ENCODE results near the gene CD34.

Gene CD34

DNA sequence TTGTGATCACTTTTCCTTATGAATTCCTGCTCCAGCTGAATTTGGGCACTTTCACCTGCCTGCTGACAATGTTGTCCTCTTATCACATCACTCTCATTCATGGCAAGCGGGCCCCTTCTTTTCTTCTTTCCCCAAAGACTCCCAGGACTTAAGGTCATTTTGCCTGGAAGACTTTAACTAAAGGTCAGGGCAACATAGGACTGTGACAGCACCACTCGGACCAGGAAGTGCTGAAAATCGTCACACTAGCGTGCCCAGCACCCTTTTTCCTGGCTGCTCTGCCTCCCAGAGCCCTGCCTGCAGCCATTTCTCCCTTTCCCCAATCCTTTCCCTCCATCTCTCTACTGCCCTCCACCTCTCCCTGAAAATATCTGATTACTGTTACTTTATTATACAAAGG lies 35.4 kb downstream of the CD34 start:
- DNase-seq (ENCODE audit: low spot score) = no peak

- no peak for DNase-seq (ENCODE audit: low spot score)
Measured at GRCh38 chr1:207873055-207873890, 37.7 kb downstream of the CD34 start.

GRCh38 chr1:207872621-207873020 lies 38.3 kb downstream of the CD34 start:
- no peak for DNase-seq (ENCODE audit: low spot score)

DNA sequence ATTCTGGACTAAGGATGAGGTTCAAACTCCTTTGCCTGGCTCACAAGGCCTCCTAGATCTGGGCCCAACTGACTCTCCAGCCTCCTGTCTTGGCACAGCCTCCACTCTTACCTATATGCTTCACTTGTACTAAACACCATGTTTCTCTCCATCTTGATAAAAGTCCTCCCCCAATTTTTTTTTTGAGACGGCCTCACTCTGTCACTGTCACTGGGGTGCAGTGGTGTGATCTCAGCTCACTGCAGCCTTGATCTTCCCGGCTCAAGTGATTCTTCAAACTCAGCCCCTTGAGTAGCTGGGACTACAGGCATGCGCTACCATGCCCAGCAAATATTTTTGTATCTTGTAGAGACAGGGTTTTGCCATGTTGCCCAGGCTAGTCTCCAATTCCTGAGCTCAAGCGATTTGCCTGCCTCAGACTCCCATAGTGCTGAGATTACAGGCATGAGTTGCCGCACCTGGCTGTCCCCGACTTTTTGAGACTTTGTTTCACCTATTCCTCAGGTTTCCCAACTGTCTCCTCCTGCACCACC lies 39.7 kb downstream of the CD34 start:
- no peak for DNase-seq (ENCODE audit: low spot score)

DNA sequence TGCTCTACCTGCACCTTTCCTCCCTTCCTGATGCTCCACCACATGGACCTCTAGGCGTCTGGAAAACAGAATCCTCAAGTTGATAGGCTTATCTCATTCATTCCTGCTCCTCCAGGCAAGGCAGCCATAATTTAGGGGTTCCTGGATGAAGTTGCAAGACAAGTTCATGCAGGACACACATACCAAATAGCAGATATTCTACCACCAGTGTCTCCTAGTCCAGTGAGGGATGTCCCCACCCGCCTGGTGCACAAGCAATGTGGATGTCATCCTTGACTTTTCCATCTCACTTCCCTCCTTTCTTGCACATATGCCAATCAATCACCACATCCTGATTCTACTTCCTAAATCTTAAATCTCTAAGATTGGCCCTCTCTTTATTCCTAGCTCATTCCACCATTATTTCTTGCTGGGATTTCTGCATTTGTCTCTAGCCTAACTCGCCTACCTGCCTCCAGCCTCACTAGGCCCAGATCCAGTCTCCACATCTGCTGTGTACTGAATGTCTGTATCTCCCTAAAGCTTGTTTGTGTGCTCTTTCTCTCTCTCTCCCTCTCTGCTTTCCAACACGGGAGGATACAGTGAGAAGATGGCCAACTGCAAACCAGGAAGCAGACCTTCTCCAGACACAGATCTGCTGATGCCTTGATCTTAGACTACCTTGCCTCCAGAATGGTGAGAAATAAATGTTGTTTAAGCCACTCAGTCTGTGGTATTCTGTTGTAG lies 40.5 kb downstream of the CD34 start:
- no peak for DNase-seq (ENCODE audit: low spot score)

DNA sequence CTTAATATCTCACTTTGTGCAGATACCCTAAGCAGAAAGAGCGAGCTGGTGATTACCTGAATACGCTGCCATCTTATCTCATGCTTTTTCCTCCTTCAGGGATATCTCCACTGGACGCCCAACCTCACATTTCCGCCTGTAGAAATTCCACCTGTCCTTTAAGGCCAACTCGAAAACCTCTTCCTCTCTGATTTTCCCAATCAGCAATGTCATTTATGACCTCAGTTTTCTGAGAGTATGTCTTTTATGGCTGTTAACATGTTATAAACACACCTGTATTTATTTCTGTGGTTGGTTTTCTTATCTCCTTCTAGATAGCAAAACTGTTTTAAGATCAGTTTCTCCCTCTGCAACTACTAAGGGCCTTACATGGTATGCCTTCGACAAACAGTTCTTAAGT lies 41.1 kb downstream of the CD34 start:
- DNase-seq (ENCODE audit: low spot score) = no peak

- peak; percentile 65 for DNase-seq (ENCODE audit: low spot score)
Measured at GRCh38 chr1:207868774-207869721, 41.9 kb downstream of the CD34 start.

DNA sequence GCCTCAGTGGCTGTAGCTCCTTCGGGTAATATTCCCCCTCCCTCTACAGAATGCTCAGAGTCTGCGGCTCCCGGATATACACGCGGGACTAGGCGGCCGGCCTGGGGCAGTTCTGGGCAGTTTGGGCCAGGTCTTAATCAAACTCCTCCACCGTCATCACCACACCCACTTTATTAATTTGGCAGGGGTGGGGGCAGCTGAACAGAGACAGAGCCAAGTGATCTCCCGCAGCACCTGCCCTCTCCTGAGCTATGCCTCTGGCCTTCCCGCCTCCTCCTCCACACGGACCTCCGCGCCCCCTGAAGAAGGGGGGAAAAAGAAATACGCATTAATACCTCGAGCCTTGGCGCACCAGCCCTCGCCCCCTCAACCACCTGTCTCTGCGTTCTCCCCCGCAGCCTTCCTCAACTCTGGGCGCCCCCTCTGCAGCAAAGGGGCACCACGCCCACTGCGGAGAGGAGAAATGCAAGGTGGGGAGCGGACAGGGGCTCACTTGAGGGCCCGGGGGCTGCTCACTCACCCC lies 42.6 kb downstream of the CD34 start:
- DNase-seq (ENCODE audit: low spot score) = no peak

GRCh38 chr1:207867136-207868109 lies 43.5 kb downstream of the CD34 start:
- DNase-seq (ENCODE audit: low spot score) = no peak

DNA sequence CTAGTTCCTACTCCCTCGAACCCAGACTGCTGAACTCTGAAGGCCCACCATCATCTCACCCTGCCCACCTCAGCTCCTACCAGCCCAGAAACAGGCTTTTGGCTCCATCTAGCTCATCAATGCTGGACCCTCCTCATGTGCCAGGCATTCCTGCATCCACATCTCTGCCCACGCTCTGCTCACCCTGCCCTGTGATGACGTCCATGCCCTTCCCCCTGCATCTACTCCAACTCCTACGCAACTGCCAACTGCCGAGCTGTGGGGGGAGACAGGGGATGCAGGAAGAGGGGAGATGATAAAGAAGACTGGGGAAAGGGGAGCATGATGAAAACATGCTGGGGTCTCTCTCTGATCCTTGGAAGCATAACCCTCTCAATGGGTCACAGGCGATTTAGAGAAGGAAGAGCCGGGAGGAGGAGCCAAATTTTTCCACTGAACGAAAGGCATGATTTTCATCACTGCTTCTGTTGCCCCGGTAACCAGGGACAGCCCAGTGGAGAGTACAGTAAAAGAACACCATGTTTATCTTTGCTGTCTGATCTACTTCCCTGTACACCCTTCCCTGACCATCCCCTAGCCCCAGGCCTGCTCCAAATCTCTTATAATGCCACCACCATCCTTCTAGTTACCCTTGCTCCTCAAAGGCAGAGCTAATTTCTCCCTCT lies 44.3 kb downstream of the CD34 start:
- peak; percentile 24 for DNase-seq (ENCODE audit: low spot score)

DNA sequence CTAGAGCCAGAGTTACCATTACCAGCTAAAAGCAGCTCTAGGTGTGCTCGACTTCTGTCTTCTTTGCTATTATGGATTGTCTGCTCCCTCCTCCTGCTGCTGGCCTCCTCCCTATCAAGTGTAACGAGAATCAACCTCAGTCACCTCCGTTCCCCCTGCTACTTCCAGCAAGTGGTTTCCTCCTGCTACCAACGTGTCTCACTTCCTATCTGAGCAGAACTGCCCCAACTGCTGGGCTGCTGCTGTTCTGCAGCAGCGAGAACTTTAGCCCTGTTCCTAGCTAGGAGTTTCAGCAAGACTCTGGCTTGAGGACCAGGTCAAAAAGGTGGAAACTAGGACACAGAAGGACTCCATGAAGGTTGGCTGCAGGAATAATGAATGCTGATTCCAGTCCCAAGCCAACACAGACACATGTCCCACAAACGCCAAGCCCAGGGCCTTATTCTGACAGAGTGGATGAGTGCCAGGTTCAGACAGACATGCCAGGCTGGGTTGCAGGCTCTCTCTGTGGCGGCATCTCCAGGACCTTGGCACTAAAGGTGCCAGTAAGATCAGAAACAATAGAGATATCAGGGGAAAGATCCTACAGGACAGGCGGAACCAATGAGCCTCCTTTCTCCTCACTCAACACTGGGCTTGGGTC lies 46.9 kb downstream of the CD34 start:
- DNase-seq (ENCODE audit: low spot score) = no peak

- no peak for DNase-seq (ENCODE audit: low spot score)
Measured at GRCh38 chr1:207862241-207862787, 48.6 kb downstream of the CD34 start.

DNA sequence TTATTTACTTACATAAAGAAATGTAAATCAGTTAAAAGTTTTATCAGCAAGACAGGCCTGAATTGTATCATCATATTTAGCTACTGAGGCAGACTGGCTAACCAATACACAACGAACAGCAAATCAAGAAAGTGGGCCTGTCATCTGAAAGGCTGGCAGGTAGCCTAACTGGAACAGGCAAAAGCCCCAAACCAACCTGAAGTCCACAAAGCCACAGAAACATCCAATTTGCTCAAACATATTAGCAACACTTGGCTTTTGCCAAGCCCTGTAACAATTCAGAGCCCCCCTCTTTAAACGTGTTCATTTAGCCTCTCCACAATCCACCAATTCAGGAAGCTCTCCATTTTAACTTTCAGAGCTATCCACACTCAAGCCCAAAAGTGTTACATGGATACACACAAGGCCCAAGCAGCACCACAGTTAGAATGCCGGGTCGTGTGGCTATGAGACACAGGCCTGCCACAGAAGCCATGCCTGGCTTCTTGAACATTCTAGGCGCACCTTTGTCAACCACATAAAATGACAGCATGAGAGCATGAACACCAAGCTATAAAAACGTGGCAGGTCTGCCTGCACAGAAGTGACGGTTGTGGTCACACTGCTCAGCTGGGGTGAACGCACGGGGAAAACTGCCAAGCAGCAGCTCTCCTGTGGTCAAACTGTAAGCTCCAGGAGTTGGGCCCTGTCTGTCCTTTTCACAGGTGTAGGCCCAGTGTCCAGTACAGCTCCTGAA lies 49.3 kb downstream of the CD34 start:
- DNase-seq (ENCODE audit: low spot score) = no peak

- no peak for DNase-seq (ENCODE audit: low spot score)
Measured at GRCh38 chr1:207860531-207860930, 50.4 kb downstream of the CD34 start.

GRCh38 chr1:207858806-207859205 lies 52.1 kb downstream of the CD34 start:
- no peak for DNase-seq (ENCODE audit: low spot score)

GRCh38 chr1:207858281-207858680 lies 52.6 kb downstream of the CD34 start:
- no peak for DNase-seq (ENCODE audit: low spot score)

- no peak for DNase-seq (ENCODE audit: low spot score)
Measured at GRCh38 chr1:207857447-207857846, 53.5 kb downstream of the CD34 start.
